Lung (tissue), 12 donors: Measurements from ENCODE around the gene BCAS1. TPM values are rescaled to one million over a fixed set of nuclear protein-coding genes. Genes with fewer than 3 reads are reported as not detected.
"Not testable (repeated sequence)": the region's sequence is repeated elsewhere in the genome, so short reads cannot be mapped to it uniquely, and the experiment has no call there.

Experiments used
- ATAC-seq: fragments of 200-7000 bp; cut with Tn5 transposase; one replicate; pipeline ENCODE4 v1.9.1; 2020; ENCODE audit warnings: moderate number of reproducible peaks; ENCODE audit not compliant: insufficient read depth, low FRiP score
- DNase-seq, 3 donors: peaks; one replicate each; pipeline ENCODE4 v3.0.0-alpha.2; 2013 to 2017
- H3K27ac ChIP-seq, 2 donors: one replicate each; pipeline ENCODE4 v1.5.1; 2013; ENCODE audit warnings: mild to moderate bottlenecking in 2 of 2, moderate library complexity in 2 of 2, control low read depth in 1 of 2, inconsistent platforms in 1 of 2, low read depth in 1 of 2, low read length in 1 of 2
- H3K27me3 ChIP-seq, 3 donors: one replicate each; pipeline ENCODE4 v1.5.1; 2013; ENCODE audit warnings: low read length in 2 of 3; ENCODE audit not compliant: control insufficient read depth in 3 of 3, insufficient read depth in 3 of 3
- H3K36me3 ChIP-seq, 4 donors: one replicate each; pipeline ENCODE4 v1.5.1; 2013; ENCODE audit warnings: low read length in 4 of 4, mild to moderate bottlenecking in 1 of 4, moderate library complexity in 1 of 4; ENCODE audit not compliant: control insufficient read depth in 4 of 4, insufficient read depth in 4 of 4
- H3K4me1 ChIP-seq, 5 donors: one replicate each; pipeline ENCODE4 v1.5.1; 2013; ENCODE audit warnings: low read length in 5 of 5, mild to moderate bottlenecking in 2 of 5, moderate library complexity in 1 of 5; ENCODE audit not compliant: control insufficient read depth in 5 of 5, insufficient read depth in 5 of 5
- H3K4me3 ChIP-seq: one replicate; pipeline ENCODE4 v1.5.1; 2013; ENCODE audit warnings: mild to moderate bottlenecking, control low read depth, moderate library complexity
- H3K9ac ChIP-seq, 2 donors: one replicate each; pipeline ENCODE4 v1.5.1; 2013; ENCODE audit warnings: low read length in 2 of 2, control low read depth in 1 of 2; ENCODE audit not compliant: insufficient read depth in 1 of 2
- H3K9me3 ChIP-seq, 4 donors: one replicate each; pipeline ENCODE4 v1.5.1; 2013; ENCODE audit warnings: low read length in 3 of 4, mild to moderate bottlenecking in 1 of 4, moderate library complexity in 1 of 4; ENCODE audit not compliant: control insufficient read depth in 4 of 4, insufficient read depth in 3 of 4
- CTCF ChIP-seq: IDR thresholded peaks from 2 replicates; pipeline ENCODE4 v1.5.1; 2012; ENCODE audit warnings: mild to moderate bottlenecking; ENCODE audit errors: control extremely low read depth, extremely low read depth
- WGBS, 2 donors: extraction: QIAGEN DNeasy Blood & Tissue Kit; methylation state at CpG; one replicate each; pipeline ENCODE4 v1.1.7; 2013; 5-methylcytosine and 5-hydroxymethylcytosine counted together
- polyA plus RNA-seq, 2 donors: library from polyadenylated mRNA; stranded (reverse); fragments of 200-250 nt; gene quantifications; one replicate each; pipeline ENCODE4 v1.2.1, GENCODE V29; 2013
- total RNA-seq, 2 donors: library from RNA; depleted of rRNA in 1 of 2; stranded (reverse); fragments of >200 nt in 1 of 2; gene quantifications; one replicate each; pipeline ENCODE4 v1.2.1, GENCODE V29; 2014 to 2021
- donor health status: control.
- donor health status: control.
- donor health status: Bipolar disorder and iron deficiency.
- donor health status: healthy.
- donor health status: DM: yes; HTN: yes; CAD: no.

The BCAS1 gene
- total and polyA plus RNA-seq, 4 donors, result 1.2 to 4.0 (median 2.3) TPM

GRCh38 chr20:54014293-54014926 is 56.0 kb downstream of the BCAS1 start:
- no peak for ATAC-seq

GRCh38 chr20:54013471-54013870 is 56.9 kb downstream of the BCAS1 start:
- H3K27me3 ChIP-seq, result no peaks in the 10 kb centered on the region
- no peak overlapping the region for H3K9ac ChIP-seq
- WGBS, 2 donors, result 73 to 89% methylated on average over 4 of the region's 4 CpGs
- ATAC-seq (no peak), DNase-seq (no peak)
- H3K4me3 ChIP-seq, result no peak overlapping the region
- peaks cover 0 to 16% (median 0%) of the 10 kb centered on the region in 5 donors for H3K4me1 ChIP-seq
- TF ChIP-seq CTCF, result no peak
- H3K36me3 ChIP-seq, result no peaks in the 10 kb centered on the region
- no peaks in the 10 kb centered on the region for H3K9me3 ChIP-seq
- H3K27ac ChIP-seq, result no peak overlapping the region

More at GRCh38 chr20:54014293-54014926, 56.0 kb downstream of the BCAS1 start:
- Histone ChIP-seq H3K9me3 (no peaks in the 10 kb centered on the region), H3K4me3 (no peak overlapping the region), H3K27me3 (no peaks in the 10 kb centered on the region), H3K9ac (no peak overlapping the region), H3K27ac (no peak overlapping the region), H3K36me3 (no peaks in the 10 kb centered on the region), H3K4me1 (peaks cover 0 to 16% (median 0%) of the 10 kb centered on the region in 5 donors)
- 71 to 80% methylated on average over 7 of the region's 7 CpGs for WGBS, 2 donors
- TF ChIP-seq CTCF, result no peak
- peak in 2 of 3 donors; percentile 66 to 76 for DNase-seq

GRCh38 chr20:54011346-54011745 is 59.0 kb downstream of the BCAS1 start:
- Histone ChIP-seq H3K4me1 (peaks cover 0 to 16% (median 0%) of the 10 kb centered on the region in 5 donors), H3K27me3 (no peaks in the 10 kb centered on the region), H3K9ac (no peak overlapping the region), H3K27ac (no peak overlapping the region), H3K4me3 (no peak overlapping the region), H3K9me3 (no peaks in the 10 kb centered on the region), H3K36me3 (no peaks in the 10 kb centered on the region)
- 76% methylated on average over 4 of the region's 4 CpGs for WGBS, 2 donors
- no peak for DNase-seq
- no peak for ATAC-seq
- no peak for TF ChIP-seq CTCF

- H3K27me3 ChIP-seq, H3K27ac ChIP-seq, H3K9me3 ChIP-seq: not testable (repeated sequence)
These were observed 64.2 kb downstream of the BCAS1 start for GRCh38 chr20:54006216-54006615.

More at GRCh38 chr20:54006216-54006615, 64.2 kb downstream of the BCAS1 start:
- not testable (repeated sequence) for ATAC-seq, DNase-seq, H3K4me1 ChIP-seq, H3K9ac ChIP-seq, H3K36me3 ChIP-seq, H3K4me3 ChIP-seq
- WGBS, 2 donors, result 90 to 92% methylated on average over 7 of the region's 7 CpGs
